NT2/D1 (cell line): ENCODE results near the gene MLLT1.

ENCODE experiments used
- SUZ12 ChIP-seq: IDR thresholded peaks from 2 replicates; pipeline ENCODE4 v1.6.1; 2011; ENCODE audit not compliant: insufficient read length, insufficient read depth; ENCODE audit errors: extremely low read depth
- YY1 ChIP-seq: IDR thresholded peaks from 2 replicates; pipeline ENCODE4 v1.6.1; 2011; ENCODE audit not compliant: insufficient read length, insufficient read depth
- ZNF274 ChIP-seq: IDR thresholded peaks from 2 replicates; pipeline ENCODE4 v1.6.1; 2011; ENCODE audit warnings: mild to moderate bottlenecking, low read depth, low read length

DNA sequence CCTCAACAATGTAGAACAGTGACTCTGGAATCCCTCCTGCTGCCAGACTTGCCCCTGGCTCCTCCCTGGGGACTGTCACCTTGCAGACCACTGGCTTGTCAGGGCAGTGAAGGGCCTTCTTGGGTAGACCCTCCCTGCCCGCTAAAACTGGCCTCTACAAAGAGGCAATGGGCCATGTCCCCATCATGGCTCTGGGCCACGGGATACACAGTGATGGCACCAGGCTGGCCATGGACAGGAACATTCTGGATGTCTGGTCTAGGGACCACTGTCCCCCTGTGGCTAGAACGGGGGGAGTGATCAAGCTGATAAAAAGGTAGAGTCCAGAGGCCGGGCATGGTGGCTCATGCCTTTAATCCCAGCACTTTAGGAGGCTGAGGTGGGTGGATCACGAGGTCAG lies 83.4 kb downstream of the MLLT1 start:
- TF ChIP-seq YY1 (no peak), ZNF274 (no peak), SUZ12 (no peak)
